SU-DHL-6 (cell line): ENCODE data around the gene WNT11.

Experiments
- EZH2phosphoT487 ChIP-seq: fragments of 200-600 bp; sonication (generic), shearing (Covaris generic); conservative IDR thresholded peaks from 2 replicates; pipeline ENCODE4 v1.6.1; 2018; ENCODE audit warnings: mild to moderate bottlenecking, antibody characterized with exemption, low read length, moderate library complexity, mixed read lengths
- TF ChIP-seq, protein P1 (sequence below): fragments of 200-600 bp; sonication (generic); IDR thresholded peaks from one replicate; pipeline ENCODE4 v1.5.1; 2017; ENCODE audit warnings: antibody characterized with exemption, mild to moderate bottlenecking, low read length, moderate library complexity; ENCODE audit not compliant: insufficient read depth, poor library complexity, severe bottlenecking

GRCh38 chr11:76206327-76207081, at the start of gene WNT11:
- TF ChIP-seq, protein P1, sequence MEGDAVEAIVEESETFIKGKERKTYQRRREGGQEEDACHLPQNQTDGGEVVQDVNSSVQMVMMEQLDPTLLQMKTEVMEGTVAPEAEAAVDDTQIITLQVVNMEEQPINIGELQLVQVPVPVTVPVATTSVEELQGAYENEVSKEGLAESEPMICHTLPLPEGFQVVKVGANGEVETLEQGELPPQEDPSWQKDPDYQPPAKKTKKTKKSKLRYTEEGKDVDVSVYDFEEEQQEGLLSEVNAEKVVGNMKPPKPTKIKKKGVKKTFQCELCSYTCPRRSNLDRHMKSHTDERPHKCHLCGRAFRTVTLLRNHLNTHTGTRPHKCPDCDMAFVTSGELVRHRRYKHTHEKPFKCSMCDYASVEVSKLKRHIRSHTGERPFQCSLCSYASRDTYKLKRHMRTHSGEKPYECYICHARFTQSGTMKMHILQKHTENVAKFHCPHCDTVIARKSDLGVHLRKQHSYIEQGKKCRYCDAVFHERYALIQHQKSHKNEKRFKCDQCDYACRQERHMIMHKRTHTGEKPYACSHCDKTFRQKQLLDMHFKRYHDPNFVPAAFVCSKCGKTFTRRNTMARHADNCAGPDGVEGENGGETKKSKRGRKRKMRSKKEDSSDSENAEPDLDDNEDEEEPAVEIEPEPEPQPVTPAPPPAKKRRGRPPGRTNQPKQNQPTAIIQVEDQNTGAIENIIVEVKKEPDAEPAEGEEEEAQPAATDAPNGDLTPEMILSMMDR, result no peak
- no peak for TF ChIP-seq EZH2phosphoT487
